Naive thymus-derived CD4-positive, alpha-beta T cell (primary cell): ENCODE data around the gene CACNG4. TPM values are rescaled to one million over a fixed set of nuclear protein-coding genes. Genes with fewer than 3 reads are reported as not detected.

ENCODE experiments used
- ATAC-seq: fragments of 150-1000 bp; cut with Tn5 transposase; 2 replicates; pipeline ENCODE4 v1.10.0; 2021; ENCODE audit warnings: mild to moderate bottlenecking, moderate library complexity
- CTCF ChIA-PET: fragments of 350-600 bp; sonication (Branson Sonifier 250); formaldehyde crosslinking; loops from one replicate; lab custom pipeline; 2021; ENCODE audit warnings: antibody characterized with exemption; lab: Charles Lee
- POLR2A ChIA-PET: fragments of 350-600 bp; sonication (Branson Sonifier 250); formaldehyde crosslinking; loops from one replicate; lab custom pipeline; 2021; ENCODE audit warnings: antibody characterized with exemption, inconsistent platforms; lab: Charles Lee
- DNase-seq, 9 donors: peaks; one replicate each; pipeline versions ENCODE4 v3.0.0 to v3.0.0-alpha.2; 2020 to 2022; ENCODE audit warnings: mixed read lengths in 1 of 9
- H3K27ac ChIP-seq: one replicate; pipeline ENCODE4 v1.7.0; 2013; ENCODE audit warnings: mild to moderate bottlenecking, low read depth, low read length, moderate library complexity
- H3K27me3 ChIP-seq, 2 donors: one replicate each; pipeline ENCODE4 v1.7.0; 2013; ENCODE audit warnings: low read length in 2 of 2, mild to moderate bottlenecking in 2 of 2, moderate library complexity in 2 of 2; ENCODE audit not compliant: control insufficient read depth in 2 of 2, insufficient read depth in 2 of 2
- H3K36me3 ChIP-seq, 3 experiments: 1 replicate in 2 of 3; 2 replicates in 1 of 3; pipeline ENCODE4 v1.7.0; 2013; ENCODE audit warnings: low read length in 3 of 3, mild to moderate bottlenecking in 3 of 3, moderate library complexity in 1 of 3; ENCODE audit not compliant: insufficient read depth in 3 of 3, control insufficient read depth in 2 of 3
- H3K4me1 ChIP-seq, 2 donors: one replicate each; pipeline ENCODE4 v1.7.0; 2013; ENCODE audit warnings: low read length in 2 of 2, mild to moderate bottlenecking in 2 of 2, moderate library complexity in 1 of 2; ENCODE audit not compliant: control insufficient read depth in 2 of 2, insufficient read depth in 2 of 2
- H3K4me3 ChIP-seq: 2 replicates; pipeline ENCODE4 v1.7.0; 2013; ENCODE audit warnings: mild to moderate bottlenecking, low read length
- H3K9me3 ChIP-seq, 3 experiments: 1 replicate in 2 of 3; 2 replicates in 1 of 3; pipeline ENCODE4 v1.7.0; 2013; ENCODE audit warnings: low read length in 3 of 3; ENCODE audit not compliant: control insufficient read depth in 2 of 3
- H3K27ac Mint-ChIP-seq, 9 donors: one replicate each; pipeline ENCODE4 v1.8.0; 2020 to 2022; ENCODE audit warnings: mixed read lengths in 9 of 9, mild to moderate bottlenecking in 8 of 9, moderate library complexity in 5 of 9, inconsistent platforms in 2 of 9
- H3K27me3 Mint-ChIP-seq, 5 donors: one replicate each; pipeline ENCODE4 v1.8.0; 2021 to 2022; ENCODE audit warnings: mixed read lengths in 5 of 5, mild to moderate bottlenecking in 1 of 5
- H3K36me3 Mint-ChIP-seq, 5 donors: one replicate each; pipeline ENCODE4 v1.8.0; 2020 to 2022; ENCODE audit warnings: mixed read lengths in 5 of 5, mild to moderate bottlenecking in 3 of 5, inconsistent platforms in 1 of 5
- H3K4me1 Mint-ChIP-seq, 7 donors: one replicate each; pipeline ENCODE4 v1.8.0; 2020 to 2022; ENCODE audit warnings: mixed read lengths in 7 of 7, mild to moderate bottlenecking in 3 of 7, inconsistent platforms in 1 of 7
- H3K4me3 Mint-ChIP-seq, 10 donors: one replicate each; pipeline ENCODE4 v1.8.0; 2020 to 2022; ENCODE audit warnings: mild to moderate bottlenecking in 10 of 10, mixed read lengths in 10 of 10, moderate library complexity in 6 of 10, inconsistent platforms in 2 of 10
- H3K9me3 Mint-ChIP-seq, 11 donors: one replicate each; pipeline ENCODE4 v1.8.0; 2020 to 2022; ENCODE audit warnings: mixed read lengths in 11 of 11, mild to moderate bottlenecking in 4 of 11, inconsistent platforms in 1 of 11, moderate library complexity in 1 of 11
- intact Hi-C, 2 donors: fragments of 100-400 bp; cut with micrococcal nuclease; formaldehyde crosslinking; loops; one replicate each; pipeline ENCODE4 v1.15.1; 2023
- polyA plus RNA-seq, 2 donors: library from polyadenylated mRNA; unstranded; fragments of 300-500 nt; fragmentation: Illumina TruSeq; gene quantifications; one replicate each; pipeline ENCODE4 v1.2.3, GENCODE V29; 2021
- total RNA-seq, 6 experiments: library from RNA in 5 of 6; stranded (reverse) in 5 of 6; gene quantifications; 1 replicate in 5 of 6; 2 replicates in 1 of 6; pipeline ENCODE4 v1.2.3 and lab custom pipeline; 2021 to 2026

The CACNG4 gene
- total and polyA plus RNA-seq, 7 experiments from 2014 or later: not detected

DNA sequence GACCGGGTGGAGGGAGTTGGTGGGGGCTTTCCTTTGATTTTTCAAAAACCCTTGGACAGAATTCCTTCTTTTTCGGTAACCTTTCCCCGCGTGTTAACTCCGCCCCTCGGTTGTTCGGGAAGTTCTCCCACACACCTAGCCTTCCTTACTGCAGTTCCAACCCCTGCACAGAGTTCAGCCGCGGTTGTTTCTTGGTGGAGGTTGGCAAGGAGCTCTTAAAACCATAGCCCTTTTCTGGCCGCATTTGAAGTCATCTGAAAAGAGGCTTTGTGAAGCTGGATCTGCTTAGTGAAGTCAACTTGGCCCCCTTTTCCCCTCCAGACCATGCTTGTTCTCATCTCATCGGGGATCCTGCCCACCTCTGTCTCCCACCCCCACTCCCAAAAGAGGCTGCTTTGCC is 1.8 kb downstream of the CACNG4 start:
- no peaks in the 10 kb centered on the region for H3K4me1 ChIP-seq
- POLR2A ChIA-PET: no interaction called here
- H3K36me3 Mint-ChIP-seq: peaks cover 0 to 4% (median 0%) of the 10 kb centered on the region in 5 donors
- no peak overlapping the region for H3K4me3 ChIP-seq
- peak overlapping the region; percentile 54 to 83 (median 74) for H3K4me3 Mint-ChIP-seq
- peaks cover 0 to 23% (median 8%) of the 10 kb centered on the region in 7 donors for H3K4me1 Mint-ChIP-seq
- H3K27me3 Mint-ChIP-seq: peaks cover 62 to 74% (median 69%) of the 10 kb centered on the region in 5 donors
- H3K27ac ChIP-seq: no peak overlapping the region
- ATAC-seq (no peak), DNase-seq (no peak)
- CTCF ChIA-PET: no interaction called here
- no peaks in the 10 kb centered on the region for H3K36me3 ChIP-seq
- no peak overlapping the region for H3K27ac Mint-ChIP-seq
- peaks cover 0 to 1% (median 0%) of the 10 kb centered on the region in 11 donors for H3K9me3 Mint-ChIP-seq
- H3K9me3 ChIP-seq: no peaks in the 10 kb centered on the region
- intact Hi-C loops: no loop called here
- H3K27me3 ChIP-seq: peaks cover 0 to 8% of the 10 kb centered on the region in 2 donors

DNA sequence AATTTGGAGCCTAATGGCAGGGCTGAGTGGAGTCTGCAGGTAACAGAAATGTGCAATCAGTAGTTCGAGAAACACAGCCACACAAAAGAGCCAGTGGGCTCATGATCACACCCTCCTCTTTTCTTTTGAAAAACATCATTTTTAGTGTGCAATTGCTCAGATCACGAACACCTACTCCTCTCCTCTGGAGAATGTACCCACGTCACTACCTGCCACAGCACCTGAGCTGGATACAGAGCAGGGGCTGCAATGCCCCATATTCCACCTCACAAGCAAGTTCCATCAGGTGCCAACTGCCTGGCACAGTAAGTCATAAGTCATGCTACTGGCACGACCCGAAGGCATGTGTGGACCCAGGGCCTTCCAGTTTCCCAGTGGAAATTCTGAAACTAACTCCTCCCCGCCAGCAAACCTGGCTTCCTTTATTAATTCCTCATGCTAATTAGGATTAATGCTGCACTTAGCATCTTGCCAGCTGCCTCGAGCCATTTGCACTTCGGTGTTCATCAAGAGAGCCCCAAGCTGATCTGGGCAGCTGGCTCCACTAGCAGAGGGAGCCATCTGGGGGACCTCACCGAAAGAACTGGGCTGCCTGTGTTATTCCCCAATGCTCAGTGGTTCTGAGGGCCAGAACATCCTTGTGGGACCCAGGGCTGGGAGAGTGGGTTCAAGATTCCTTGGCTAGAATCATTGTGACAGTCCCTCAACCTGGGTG is 2.4 kb downstream of the CACNG4 start:
- H3K9me3 Mint-ChIP-seq: peaks cover 0 to 1% (median 0%) of the 10 kb centered on the region in 11 donors
- H3K4me1 Mint-ChIP-seq: peaks cover 0 to 23% (median 8%) of the 10 kb centered on the region in 7 donors
- Histone ChIP-seq H3K27me3 (peaks cover 0 to 8% of the 10 kb centered on the region in 2 donors), H3K27ac (no peak overlapping the region), H3K4me3 (no peak overlapping the region), H3K4me1 (no peaks in the 10 kb centered on the region), H3K9me3 (no peaks in the 10 kb centered on the region), H3K36me3 (no peaks in the 10 kb centered on the region)
- H3K27me3 Mint-ChIP-seq: peaks cover 63 to 78% (median 71%) of the 10 kb centered on the region in 5 donors
- ATAC-seq (no peak), DNase-seq (no peak)
- peaks cover 0 to 4% (median 0%) of the 10 kb centered on the region in 5 donors for H3K36me3 Mint-ChIP-seq
- CTCF ChIA-PET: interaction anchor here (0.8 kb wide), 1 partner anchor 23 kb away, joined by 3 read pairs; no protein-coding TSS in a partner anchor
- peak overlapping the region; percentile 58 to 83 (median 74) for H3K4me3 Mint-ChIP-seq
- no peak overlapping the region for H3K27ac Mint-ChIP-seq
- intact Hi-C loops: no loop called here
- POLR2A ChIA-PET: no interaction called here

DNA sequence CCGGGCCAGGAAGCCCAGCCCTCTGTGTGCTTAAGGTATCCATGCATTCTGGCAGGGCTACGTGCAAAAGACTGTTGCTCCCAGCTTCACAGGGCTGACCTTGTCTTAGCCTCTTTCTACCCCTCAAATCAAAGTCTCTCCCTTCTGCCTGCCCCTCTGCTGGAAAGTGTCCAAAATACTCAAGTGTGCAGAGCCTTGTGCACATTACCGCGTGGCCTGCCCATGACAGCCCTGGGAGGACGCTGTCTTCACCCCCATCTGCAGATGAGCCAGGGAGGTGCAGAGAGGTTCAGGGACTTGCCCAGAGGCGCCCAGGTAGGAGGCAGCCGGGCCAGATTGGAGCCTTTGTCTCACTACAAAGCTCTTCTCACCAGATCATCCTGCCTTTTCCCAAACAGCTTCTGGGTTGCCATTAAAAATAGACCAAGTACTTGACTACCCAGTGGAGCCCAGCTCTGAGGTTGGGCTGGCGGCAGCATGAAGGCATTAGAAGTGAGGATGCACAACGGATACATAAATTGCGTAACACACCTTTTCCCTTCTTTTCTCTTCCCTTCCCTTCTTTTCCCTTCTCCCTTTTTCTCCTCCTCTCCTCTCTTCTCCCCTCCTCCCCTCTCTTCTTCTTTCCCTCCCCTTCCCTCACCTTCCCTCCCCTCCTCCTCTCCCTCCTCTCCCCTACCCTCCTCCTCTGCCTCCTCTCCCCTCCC is 3.5 kb downstream of the CACNG4 start:
- Histone ChIP-seq H3K4me3 (no peak overlapping the region), H3K27me3 (peaks cover 0 to 5% of the 10 kb centered on the region in 2 donors), H3K36me3 (no peaks in the 10 kb centered on the region), H3K27ac (no peak overlapping the region), H3K9me3 (no peaks in the 10 kb centered on the region), H3K4me1 (no peaks in the 10 kb centered on the region)
- DNase-seq: no peak
- ChIA-PET CTCF (no interaction called here), POLR2A (no interaction called here)
- Mint-ChIP-seq H3K4me1 (peaks cover 0 to 17% (median 8%) of the 10 kb centered on the region in 7 donors), H3K27me3 (peaks cover 52 to 70% (median 62%) of the 10 kb centered on the region in 5 donors), H3K9me3 (peaks cover 0 to 1% (median 0%) of the 10 kb centered on the region in 11 donors), H3K36me3 (peaks cover 0 to 4% (median 0%) of the 10 kb centered on the region in 5 donors), H3K27ac (no peak overlapping the region), H3K4me3 (peak overlapping the region in 3 of 10 donors; percentile 12 to 59 (median 16))
- intact Hi-C loops: no loop called here
- no peak for ATAC-seq

DNA sequence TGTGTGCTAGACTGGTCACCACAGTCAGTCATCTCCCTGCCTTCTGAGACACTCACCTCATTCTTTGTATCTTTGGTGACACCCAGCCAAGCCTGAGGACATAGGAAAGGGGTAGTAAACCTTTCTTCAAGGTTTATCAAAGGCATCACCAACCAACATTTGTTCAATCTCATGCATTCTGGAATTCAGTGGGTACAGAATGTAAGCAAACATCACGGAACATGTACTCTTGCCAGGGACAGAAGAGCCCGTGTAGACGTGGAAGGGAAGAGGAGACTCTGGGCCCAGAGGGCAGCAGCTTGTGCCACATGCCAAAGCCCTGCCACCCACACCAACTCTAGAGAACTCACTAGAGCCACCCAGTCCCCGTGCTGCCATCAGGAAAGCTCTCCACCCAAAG is 4.4 kb downstream of the CACNG4 start:
- intact Hi-C loops: no loop called here
- peaks cover 0 to 1% (median 0%) of the 10 kb centered on the region in 11 donors for H3K9me3 Mint-ChIP-seq
- ATAC-seq (no peak), DNase-seq (no peak)
- no peaks in the 10 kb centered on the region for H3K9me3 ChIP-seq
- peaks cover 45 to 64% (median 57%) of the 10 kb centered on the region in 5 donors for H3K27me3 Mint-ChIP-seq
- H3K4me1 ChIP-seq: no peaks in the 10 kb centered on the region
- H3K4me3 ChIP-seq: no peak overlapping the region
- H3K36me3 ChIP-seq: no peaks in the 10 kb centered on the region
- H3K27ac ChIP-seq: no peak overlapping the region
- H3K27ac Mint-ChIP-seq: no peak overlapping the region
- H3K36me3 Mint-ChIP-seq: peaks cover 0 to 4% (median 0%) of the 10 kb centered on the region in 5 donors
- ChIA-PET POLR2A (no interaction called here), CTCF (no interaction called here)
- H3K4me1 Mint-ChIP-seq: peaks cover 0 to 12% (median 8%) of the 10 kb centered on the region in 7 donors
- H3K27me3 ChIP-seq: peaks cover 0 to 3% of the 10 kb centered on the region in 2 donors
- no peak overlapping the region for H3K4me3 Mint-ChIP-seq

DNA sequence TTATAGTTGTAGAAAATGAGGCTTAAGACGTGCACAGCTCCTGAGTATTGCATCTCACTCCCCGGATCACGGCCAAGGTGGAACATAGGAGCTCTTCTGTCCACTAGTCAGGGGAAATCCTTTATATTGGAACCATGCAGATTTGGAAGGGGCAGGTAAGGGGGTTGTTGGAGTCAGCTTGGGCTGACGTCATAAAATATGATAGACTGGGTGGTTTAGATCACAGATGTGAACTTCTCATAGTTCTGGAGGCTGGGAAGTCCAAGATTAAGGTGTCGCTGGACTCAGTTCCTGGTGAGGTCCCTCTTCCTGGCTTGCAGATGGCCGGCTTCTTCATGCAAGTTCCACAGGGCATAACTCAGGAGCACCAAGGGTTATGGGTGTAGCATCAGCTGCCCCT is 5.6 kb downstream of the CACNG4 start:
- peaks cover 0 to 1% (median 0%) of the 10 kb centered on the region in 11 donors for H3K9me3 Mint-ChIP-seq
- CTCF ChIA-PET: no interaction called here
- H3K27me3 Mint-ChIP-seq: peaks cover 45 to 63% (median 55%) of the 10 kb centered on the region in 5 donors
- Histone ChIP-seq H3K27me3 (peaks cover 0 to 3% of the 10 kb centered on the region in 2 donors), H3K27ac (no peak overlapping the region), H3K36me3 (no peaks in the 10 kb centered on the region), H3K4me1 (no peaks in the 10 kb centered on the region), H3K4me3 (no peak overlapping the region), H3K9me3 (no peaks in the 10 kb centered on the region)
- no peak for DNase-seq
- no peak overlapping the region for H3K4me3 Mint-ChIP-seq
- POLR2A ChIA-PET: no interaction called here
- intact Hi-C loops: no loop called here
- peaks cover 0 to 4% (median 0%) of the 10 kb centered on the region in 5 donors for H3K36me3 Mint-ChIP-seq
- H3K27ac Mint-ChIP-seq: no peak overlapping the region
- ATAC-seq: no peak
- H3K4me1 Mint-ChIP-seq: peaks cover 0 to 12% (median 8%) of the 10 kb centered on the region in 7 donors

DNA sequence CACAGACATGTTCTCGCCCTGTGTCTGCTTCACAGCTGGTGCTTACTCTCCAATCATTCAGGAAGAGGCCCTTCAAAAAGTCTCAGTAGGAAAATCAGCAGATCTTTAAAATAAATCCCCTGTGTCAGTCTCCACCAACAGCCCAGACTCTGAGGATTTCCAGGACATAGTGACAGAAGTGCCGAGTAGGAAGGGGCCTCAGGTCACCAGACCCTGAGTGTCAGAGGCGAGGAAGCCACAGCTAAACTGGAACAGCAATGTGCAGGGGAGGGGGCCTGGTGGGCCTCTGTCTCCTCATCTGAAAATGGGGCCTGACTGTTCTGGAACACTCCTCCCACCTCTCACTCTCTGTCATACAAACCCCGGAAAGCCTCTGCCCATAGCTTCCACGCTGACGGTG is 6.3 kb downstream of the CACNG4 start:
- H3K27ac ChIP-seq: no peak overlapping the region
- no peaks in the 10 kb centered on the region for H3K36me3 ChIP-seq
- intact Hi-C loops: no loop called here
- ATAC-seq: no peak
- no peaks in the 10 kb centered on the region for H3K4me1 ChIP-seq
- peaks cover 0 to 1% (median 0%) of the 10 kb centered on the region in 11 donors for H3K9me3 Mint-ChIP-seq
- peaks cover 0 to 11% (median 8%) of the 10 kb centered on the region in 7 donors for H3K4me1 Mint-ChIP-seq
- CTCF ChIA-PET: no interaction called here
- no peak overlapping the region for H3K4me3 Mint-ChIP-seq
- POLR2A ChIA-PET: no interaction called here
- DNase-seq: no peak
- H3K4me3 ChIP-seq: no peak overlapping the region
- no peak overlapping the region for H3K27ac Mint-ChIP-seq
- H3K36me3 Mint-ChIP-seq: peaks cover 0 to 4% (median 0%) of the 10 kb centered on the region in 5 donors
- H3K9me3 ChIP-seq: no peaks in the 10 kb centered on the region
- H3K27me3 ChIP-seq: peaks cover 0 to 2% of the 10 kb centered on the region in 2 donors
- peaks cover 45 to 63% (median 55%) of the 10 kb centered on the region in 5 donors for H3K27me3 Mint-ChIP-seq
